OCI-LY7 (cell line): ENCODE results near the gene CANT1. TPM values are rescaled to one million over a fixed set of nuclear protein-coding genes. Genes with fewer than 3 reads are reported as not detected.

ENCODE experiments used
- BruUV-seq: library from RNA; stranded (reverse); fragments of 400-500 nt; replicated peaks from 2 replicates; lab custom pipeline; 2021; lab: Mats Ljungman, UMichigan
- CTCF ChIA-PET: fragments of 300-600 bp; sonication (Branson Sonifier 250); formaldehyde crosslinking; loops from one replicate; lab custom pipeline; 2022; ENCODE audit warnings: antibody characterized with exemption; ENCODE audit not compliant: unreplicated experiment; lab: Charles Lee
- POLR2A ChIA-PET: fragments of 300-600 bp; sonication (Branson Sonifier 250); formaldehyde crosslinking; loops from one replicate; lab custom pipeline; 2022; ENCODE audit warnings: antibody characterized with exemption; lab: Charles Lee
- DNase-seq: peaks from one replicate; pipeline ENCODE4 v3.0.0-alpha.2; 2015; ENCODE audit warnings: low spot score
- H2AFZ ChIP-seq: fragments of 200-600 bp; sonication (generic), shearing (Covaris generic); 2 replicates; pipeline ENCODE4 v1.6.1; 2014; ENCODE audit warnings: mild to moderate bottlenecking, antibody characterized with exemption, low read length, moderate library complexity
- H3K27ac ChIP-seq: fragments of 200-600 bp; sonication (generic); 2 replicates; pipeline ENCODE4 v1.5.1; 2014; ENCODE audit warnings: mixed run types, low read depth, mild to moderate bottlenecking, moderate library complexity, low read length, inconsistent platforms; ENCODE audit not compliant: poor library complexity, severe bottlenecking
- H3K36me3 ChIP-seq: fragments of 200-600 bp; sonication (generic); 2 replicates; pipeline ENCODE4 v1.6.1; 2014; ENCODE audit warnings: mild to moderate bottlenecking, antibody characterized with exemption, low read length, moderate library complexity, mixed read lengths; ENCODE audit not compliant: insufficient read depth
- H3K4me1 ChIP-seq: fragments of 200-600 bp; sonication (generic); 2 replicates; pipeline ENCODE4 v1.5.1; 2014; ENCODE audit warnings: mild to moderate bottlenecking, low read length; ENCODE audit not compliant: insufficient read depth, poor library complexity, severe bottlenecking
- H3K4me2 ChIP-seq: fragments of 200-600 bp; sonication (generic); 2 replicates; pipeline ENCODE4 v1.6.1; 2014; ENCODE audit warnings: mild to moderate bottlenecking, low read length
- H3K4me3 ChIP-seq: fragments of 200-600 bp; sonication (generic); 2 replicates; pipeline ENCODE4 v1.5.1; 2014; ENCODE audit warnings: mild to moderate bottlenecking, low read depth, low read length; ENCODE audit not compliant: poor library complexity, severe bottlenecking
- H3K79me2 ChIP-seq: fragments of 200-600 bp; sonication (generic); 2 replicates; pipeline ENCODE4 v1.6.1; 2016; ENCODE audit warnings: low read depth, mild to moderate bottlenecking, low read length, moderate library complexity, mixed read lengths; ENCODE audit not compliant: insufficient read depth
- H3K9me2 ChIP-seq: fragments of 200-600 bp; sonication (generic); 2 replicates; pipeline ENCODE4 v1.6.1; 2016; ENCODE audit warnings: mild to moderate bottlenecking, low read length, mixed read lengths; ENCODE audit not compliant: insufficient read depth
- H3K9me3 ChIP-seq: fragments of 200-600 bp; sonication (generic); 2 replicates; pipeline ENCODE4 v1.6.1; 2014; ENCODE audit warnings: mild to moderate bottlenecking, mixed run types, low read length, mixed read lengths
- H4K20me1 ChIP-seq: fragments of 200-600 bp; sonication (generic); 2 replicates; pipeline ENCODE4 v1.6.1; 2014; ENCODE audit warnings: mild to moderate bottlenecking, antibody characterized with exemption, low read length, moderate library complexity, mixed read lengths; ENCODE audit not compliant: insufficient read depth
- EZH2phosphoT487 ChIP-seq: fragments of 200-600 bp; sonication (generic); IDR thresholded peaks from 2 replicates; pipeline ENCODE4 v1.6.1; 2018; ENCODE audit warnings: low read depth, borderline replicate concordance, mild to moderate bottlenecking, mixed run types, antibody characterized with exemption, low read length, moderate library complexity, mixed read lengths
- intact Hi-C: fragments of 100-400 bp; cut with micrococcal nuclease; formaldehyde crosslinking; loops from one replicate; pipeline ENCODE4 v1.10.0; 2022; ENCODE audit not compliant: unreplicated experiment
- total RNA-seq, 2 experiments: library from RNA; depleted of rRNA in 1 of 2; stranded (reverse); fragments of >200 nt in 1 of 2; shearing (Covaris generic) in 1 of 2; gene quantifications; 2 replicates each; pipeline ENCODE4 v1.2.3, GENCODE V29; 2014 to 2022
- TF ChIP-seq, protein P1 (sequence below): fragments of 200-600 bp; sonication (generic); conservative IDR thresholded peaks from 2 replicates; pipeline ENCODE4 v1.5.1; 2014; ENCODE audit warnings: mild to moderate bottlenecking, antibody characterized with exemption, low read length, moderate library complexity, mixed read lengths

The CANT1 gene
- total RNA-seq, 2 experiments from 2014 or later = 37.2 to 60.5 TPM

DNA sequence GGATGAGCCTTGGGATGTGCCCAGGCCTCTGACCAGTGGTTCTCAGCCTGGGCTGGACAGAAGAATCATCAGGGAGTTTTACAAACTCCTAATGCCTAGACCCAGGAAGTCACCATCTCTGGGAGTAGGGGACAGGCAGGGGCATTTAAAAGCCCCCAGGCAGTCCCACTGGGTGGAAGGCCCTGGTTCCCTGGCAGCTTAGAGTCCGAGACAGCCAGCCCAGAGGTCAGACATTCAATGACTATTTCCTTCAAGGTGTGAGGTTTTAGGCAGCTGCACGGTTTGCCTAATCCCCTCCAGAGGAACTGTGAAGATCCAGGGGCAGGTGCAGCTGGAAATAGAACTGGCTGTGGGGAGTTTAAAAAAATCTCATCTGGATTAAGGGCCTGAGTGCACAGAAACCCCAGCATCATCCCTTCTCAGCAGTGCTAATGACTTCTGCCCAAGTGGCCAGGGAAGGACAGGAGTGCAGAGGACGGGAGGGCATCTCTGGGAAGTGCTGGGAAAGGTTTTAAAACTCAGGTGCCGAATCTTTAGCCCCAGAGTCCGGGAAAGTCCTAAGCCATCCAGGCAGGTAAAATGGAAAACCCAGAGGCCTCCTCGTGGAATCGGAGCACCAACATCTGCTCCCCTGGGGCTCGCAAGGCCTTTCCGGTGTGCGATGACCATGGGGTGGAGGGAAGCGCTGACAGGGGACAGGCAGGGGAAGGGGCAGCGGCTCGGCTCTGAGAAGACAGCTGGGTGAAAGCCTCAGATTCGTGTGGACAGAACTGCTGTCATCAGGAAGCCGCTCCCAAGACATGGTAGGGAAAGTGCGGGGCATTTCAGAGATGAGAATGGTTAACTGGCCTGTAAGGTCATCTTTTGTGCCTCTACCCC lies 28.3 kb downstream of the CANT1 start:
- no TSS peak for BruUV-seq
- TF ChIP-seq, protein P1, sequence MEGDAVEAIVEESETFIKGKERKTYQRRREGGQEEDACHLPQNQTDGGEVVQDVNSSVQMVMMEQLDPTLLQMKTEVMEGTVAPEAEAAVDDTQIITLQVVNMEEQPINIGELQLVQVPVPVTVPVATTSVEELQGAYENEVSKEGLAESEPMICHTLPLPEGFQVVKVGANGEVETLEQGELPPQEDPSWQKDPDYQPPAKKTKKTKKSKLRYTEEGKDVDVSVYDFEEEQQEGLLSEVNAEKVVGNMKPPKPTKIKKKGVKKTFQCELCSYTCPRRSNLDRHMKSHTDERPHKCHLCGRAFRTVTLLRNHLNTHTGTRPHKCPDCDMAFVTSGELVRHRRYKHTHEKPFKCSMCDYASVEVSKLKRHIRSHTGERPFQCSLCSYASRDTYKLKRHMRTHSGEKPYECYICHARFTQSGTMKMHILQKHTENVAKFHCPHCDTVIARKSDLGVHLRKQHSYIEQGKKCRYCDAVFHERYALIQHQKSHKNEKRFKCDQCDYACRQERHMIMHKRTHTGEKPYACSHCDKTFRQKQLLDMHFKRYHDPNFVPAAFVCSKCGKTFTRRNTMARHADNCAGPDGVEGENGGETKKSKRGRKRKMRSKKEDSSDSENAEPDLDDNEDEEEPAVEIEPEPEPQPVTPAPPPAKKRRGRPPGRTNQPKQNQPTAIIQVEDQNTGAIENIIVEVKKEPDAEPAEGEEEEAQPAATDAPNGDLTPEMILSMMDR = no peak
- TF ChIP-seq EZH2phosphoT487 = no peak
- no peaks in the 10 kb centered on the region for H3K9me3 ChIP-seq
- no peak overlapping the region for H3K27ac ChIP-seq
- no peaks in the 10 kb centered on the region for H4K20me1 ChIP-seq
- H3K9me2 ChIP-seq = no peaks in the 10 kb centered on the region
- ChIA-PET POLR2A (no interaction called here), CTCF (no interaction called here)
- peaks cover 7% of the 10 kb centered on the region for H3K4me1 ChIP-seq
- intact Hi-C loops = no loop called here
- no peak for DNase-seq
- H2AFZ ChIP-seq = no peak overlapping the region
- no peak overlapping the region for H3K4me3 ChIP-seq
- H3K36me3 ChIP-seq = no peaks in the 10 kb centered on the region
- H3K4me2 ChIP-seq = no peak overlapping the region
- no peaks in the 10 kb centered on the region for H3K79me2 ChIP-seq

DNA sequence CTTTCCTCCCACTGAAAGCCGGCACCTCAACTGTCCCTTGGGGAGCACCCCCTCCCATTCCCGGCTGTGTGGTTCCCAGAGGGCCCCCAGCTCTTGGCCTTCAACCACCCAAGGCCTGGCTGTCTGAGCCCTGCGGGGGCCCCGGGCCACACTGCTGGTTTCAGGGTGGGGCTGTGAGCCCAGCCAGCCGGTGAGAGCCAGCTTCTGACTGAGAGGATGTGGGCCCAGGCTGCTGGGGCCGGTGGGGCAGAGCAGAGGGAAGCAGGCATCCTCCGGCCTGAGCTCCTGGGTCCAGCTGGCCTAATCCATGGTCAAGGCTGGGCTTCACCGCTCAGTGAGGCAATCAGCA lies 29.0 kb downstream of the CANT1 start:
- H3K4me1 ChIP-seq = peaks cover 7% of the 10 kb centered on the region
- TF ChIP-seq EZH2phosphoT487 = no peak
- TF ChIP-seq, protein P1 = no peak
- H3K27ac ChIP-seq = no peak overlapping the region
- H3K36me3 ChIP-seq = no peaks in the 10 kb centered on the region
- H3K4me3 ChIP-seq = no peak overlapping the region
- no peaks in the 10 kb centered on the region for H3K9me2 ChIP-seq
- ChIA-PET POLR2A (no interaction called here), CTCF (no interaction called here)
- no peak overlapping the region for H3K4me2 ChIP-seq
- H4K20me1 ChIP-seq = no peaks in the 10 kb centered on the region
- no peak for DNase-seq
- no peak overlapping the region for H2AFZ ChIP-seq
- no peaks in the 10 kb centered on the region for H3K9me3 ChIP-seq
- BruUV-seq = no TSS peak
- intact Hi-C loops = no loop called here
- no peaks in the 10 kb centered on the region for H3K79me2 ChIP-seq
